ENCODE results near the gene SPNS2. TPM values are rescaled to one million over a fixed set of nuclear protein-coding genes. Genes with fewer than 3 reads are reported as not detected.

SPNS2 gene
- total and polyA plus RNA-seq, 2 of the 8 experiments (the other 6 are each of a cell fraction or from before 2014, with no cell fraction given): 1.2 to 1.5 TPM

- Histone ChIP-seq H2BK12ac (ENCODE audit: low read depth, low read length) (no peak overlapping the region), H3K79me2 (ENCODE audit: control insufficient read depth in 1 of 2, insufficient read depth in 2 of 2, low read length in 2 of 2) (no peaks in the 10 kb centered on the region), H3K36me3 (ENCODE audit: control insufficient read depth in 2 of 4, insufficient read depth in 4 of 4, low read length in 3 of 4) (no peaks in the 10 kb centered on the region), H4K5ac (ENCODE audit: insufficient read length, low read depth, low read length) (no peak overlapping the region), H2BK20ac (ENCODE audit: low read length) (no peak overlapping the region), H3K9ac (replicated peaks in 1 of 4; ENCODE audit: extremely low read depth in 1 of 4, low read depth in 3 of 4, low read length in 3 of 4) (no peak overlapping the region), H2BK5ac (ENCODE audit: low read depth, low read length) (no peak overlapping the region), H4K8ac (ENCODE audit: extremely low read depth, insufficient read depth, low read length) (no peak overlapping the region), H2BK120ac (replicated peaks; ENCODE audit: low read depth, low read length) (no peak overlapping the region), H3K18ac (ENCODE audit: extremely low read depth, low read length) (no peak overlapping the region), H3K4me3 (ENCODE audit: extremely low read depth in 1 of 4, insufficient read depth in 2 of 4, low read depth in 3 of 4, low read length in 4 of 4) (no peak overlapping the region), H3K23ac (ENCODE audit: insufficient read length) (no peak overlapping the region), H3K14ac (ENCODE audit: insufficient read length) (no peak overlapping the region), H2BK15ac (ENCODE audit: low read length) (no peak overlapping the region), H3K4ac (replicated peaks; ENCODE audit: insufficient read length, low read depth, low read length) (no peak overlapping the region), H2AFZ (ENCODE audit: low read length) (no peak overlapping the region), H3K23me2 (ENCODE audit: low read depth, low read length) (peaks cover 6% of the 10 kb centered on the region; the same call in 1 of the 2 replicates), H3K9me3 (ENCODE audit: insufficient read depth in 2 of 2, low read depth in 1 of 2, low read length in 1 of 2) (no peaks in the 10 kb centered on the region), H3K27ac (ENCODE audit: low read depth, low read length) (no peak overlapping the region), H3K4me1 (replicated peaks in 1 of 4; ENCODE audit: control insufficient read depth in 3 of 4, insufficient read depth in 4 of 4, low read length in 3 of 4) (no peaks in the 10 kb centered on the region), H3K27me3 (replicated peaks in 1 of 4; ENCODE audit: control insufficient read depth in 3 of 4, extremely low read depth in 1 of 4, insufficient read depth in 3 of 4, low read length in 3 of 4) (no peaks in the 10 kb centered on the region), H2AK5ac (ENCODE audit: low read depth, low read length) (no peak overlapping the region), H4K20me1 (replicated peaks in 1 of 2; ENCODE audit: control insufficient read depth in 1 of 2, insufficient read depth in 2 of 2, low read length in 2 of 2) (peaks cover 0 to 2% of the 10 kb centered on the region in 2 experiments), H3K79me1 (ENCODE audit: low read depth, low read length) (no peaks in the 10 kb centered on the region), H3K4me2 (ENCODE audit: insufficient read depth in 1 of 2, low read depth in 2 of 2, low read length in 2 of 2) (no peak overlapping the region), H3K56ac (replicated peaks; ENCODE audit: insufficient read length, low read depth, low read length) (no peak overlapping the region), H4K91ac (replicated peaks; ENCODE audit: insufficient read length, low read length) (no peak overlapping the region)
- no peak for TF ChIP-seq SP2 (IDR thresholded peaks at IDR 0.05; ENCODE audit: low read length)
- no peak for TF ChIP-seq CTCF (IDR thresholded peaks at IDR 0.05; ENCODE audit: control extremely low read depth in 1 of 3, insufficient read depth in 1 of 3, low read depth in 1 of 3, low read length in 3 of 3)
- no peak for TF ChIP-seq ASH2L (IDR thresholded peaks at IDR 0.05; ENCODE audit: low read length)
- TF ChIP-seq SUZ12 (IDR thresholded peaks at IDR 0.05; ENCODE audit: low read length): no peak
- no peak for TF ChIP-seq BACH1 (IDR thresholded peaks at IDR 0.05; ENCODE audit: low read length)
- no peak for TF ChIP-seq TEAD4 (IDR thresholded peaks at IDR 0.05; ENCODE audit: low read depth, low read length)
- TF ChIP-seq POLR2AphosphoS5 (IDR thresholded peaks at IDR 0.05; ENCODE audit: low read depth, low read length): no peak
- no peak for TF ChIP-seq TAF1 (IDR thresholded peaks at IDR 0.05; ENCODE audit: low read depth, low read length)
- no peak for TF ChIP-seq RNF2 (IDR thresholded peaks at IDR 0.05; ENCODE audit: borderline replicate concordance, low read depth, low read length, missing control alignments, poor library complexity, severe bottlenecking)
- no peak for TF ChIP-seq KDM4A (IDR thresholded peaks at IDR 0.05; ENCODE audit: low read depth, low read length, severe bottlenecking)
- TF ChIP-seq KDM1A (IDR thresholded peaks at IDR 0.05; ENCODE audit: borderline replicate concordance, low read length): no peak
- no peak for TF ChIP-seq CBX8 (IDR thresholded peaks at IDR 0.05; ENCODE audit: borderline replicate concordance, low read depth, low read length)
- DNase-seq (ENCODE audit: low read depth in 1 of 2, low spot score in 2 of 2) (no peak), FAIRE-seq (no peak)
- POLR2A ChIA-PET (ENCODE audit: partially characterized antibody): no interaction called here
- 94% methylated on average over 8 of the region's 8 CpGs; no CpG with 5 or more reads in 1 of the 2 experiments for WGBS, 2 experiments (ENCODE audit: extremely low coverage in 1 of 2, insufficient coverage in 1 of 2, insufficient read length in 1 of 2, insufficient replicate concordance in 2 of 2, low coverage in 1 of 2, low lambda C conversion rate in 2 of 2, missing lambda C conversion rate in 1 of 2)
- CTCF ChIA-PET (ENCODE audit: partially characterized antibody): interaction anchor here (0.8 kb wide), 1 partner anchor 19 kb away, joined by 4 read pairs; no protein-coding TSS in a partner anchor
Measured at GRCh38 chr17:4465786-4466185, 32.9 kb upstream of the SPNS2 start.
